HG02798 (cell line): ENCODE data around the gene TMEM179.

Source experiments
- ATAC-seq: cut with Tn5 transposase; IDR thresholded peaks from one replicate; pipeline ENCODE4 v1.9.1; 2021; ENCODE audit warnings: mild to moderate bottlenecking; ENCODE audit not compliant: unreplicated experiment, poor library complexity

The TMEM179 gene

GRCh38 chr14:104573930-104574329 is 30.6 kb downstream of the TMEM179 start:
- ATAC-seq: no peak

DNA sequence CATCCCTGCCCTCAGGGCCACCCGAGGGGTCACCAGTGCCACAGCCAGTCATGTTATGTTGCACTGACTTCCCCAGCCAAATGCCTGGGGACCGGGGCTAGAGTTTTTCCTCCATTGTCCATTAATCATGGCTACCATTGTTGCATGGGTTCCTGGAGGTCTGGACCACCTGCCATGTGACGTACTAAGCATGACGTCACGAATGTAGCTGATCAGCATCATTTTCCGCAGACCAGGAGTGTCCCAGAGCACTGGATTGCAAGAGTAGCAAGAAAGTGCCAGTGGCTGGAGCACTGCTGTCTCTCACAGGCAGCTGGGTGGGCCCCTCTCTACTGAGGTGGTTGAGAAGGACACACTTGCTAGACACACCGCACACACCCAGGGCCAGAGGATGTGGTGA is 31.9 kb downstream of the TMEM179 start:
- no peak for ATAC-seq

DNA sequence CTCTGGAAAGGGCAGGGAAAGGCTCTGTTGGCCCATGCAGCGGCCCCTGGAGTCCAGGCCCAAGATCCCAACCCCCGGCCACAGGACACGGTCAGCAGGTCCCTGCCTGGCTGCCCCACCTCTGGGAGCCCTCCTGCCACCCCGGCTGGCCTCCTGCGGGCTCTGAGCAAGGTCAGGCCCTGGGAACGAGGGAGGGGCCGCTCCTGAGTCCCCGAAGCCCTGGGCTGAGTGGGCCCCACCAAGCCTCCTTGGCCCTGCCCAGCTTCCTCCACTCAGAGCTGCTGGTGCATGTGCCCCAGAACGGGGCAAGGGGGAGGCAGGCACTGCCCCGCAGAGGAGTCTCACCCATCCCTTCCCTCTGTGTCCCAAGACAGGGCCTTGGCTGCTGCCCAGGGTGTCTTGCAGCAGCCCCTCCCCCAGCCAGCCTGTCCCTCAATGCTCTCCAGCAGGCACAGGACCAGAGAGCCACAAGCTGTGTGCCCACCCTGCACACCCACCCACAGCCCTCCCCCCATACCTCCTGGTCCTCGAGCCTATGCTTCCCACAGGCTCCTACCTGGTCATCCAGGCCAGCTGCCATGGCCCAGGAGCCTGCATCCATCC is 32.4 kb downstream of the TMEM179 start:
- ATAC-seq: no peak

GRCh38 chr14:104571246-104571645 is 33.3 kb downstream of the TMEM179 start:
- ATAC-seq: no peak

DNA sequence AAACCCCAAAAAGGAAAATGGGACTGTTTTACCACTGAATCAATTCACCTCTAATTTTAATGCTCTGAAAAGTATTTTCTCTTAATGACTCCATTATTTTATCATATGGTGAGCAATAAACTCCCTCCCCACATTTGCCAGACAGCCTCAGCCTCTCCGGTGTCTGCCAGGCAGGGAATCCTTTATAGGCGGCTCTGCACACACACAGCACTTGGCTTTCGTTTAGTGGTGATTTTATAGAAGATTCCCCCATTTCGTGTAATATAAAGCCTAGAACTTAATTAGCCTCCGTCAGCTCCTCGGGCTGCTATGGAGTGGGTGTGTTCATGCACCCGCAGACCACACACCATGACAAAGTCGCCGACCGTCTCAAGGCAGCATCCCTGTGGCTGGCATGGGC is 35.1 kb downstream of the TMEM179 start:
- no peak for ATAC-seq

DNA sequence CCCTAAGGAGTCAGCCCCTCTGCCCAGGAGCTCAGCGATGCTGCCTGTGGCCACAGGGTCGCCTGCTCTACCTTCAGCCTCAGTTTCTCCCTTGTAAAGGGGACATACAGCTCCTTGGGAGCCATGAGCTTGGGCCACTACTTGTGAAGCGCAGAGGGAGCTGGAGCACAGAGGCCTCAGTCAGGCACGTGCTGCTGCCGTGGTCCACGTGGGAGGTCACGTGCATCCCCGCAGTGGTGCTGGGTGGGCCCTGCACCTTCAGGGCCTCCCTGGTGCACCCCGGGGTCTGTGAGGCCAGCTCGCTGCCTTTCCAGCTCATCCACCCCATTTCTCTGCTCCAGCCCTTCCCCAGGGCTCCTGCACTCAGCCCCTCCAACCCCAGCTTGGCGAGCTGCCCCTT is 36.0 kb downstream of the TMEM179 start:
- ATAC-seq: no peak

DNA sequence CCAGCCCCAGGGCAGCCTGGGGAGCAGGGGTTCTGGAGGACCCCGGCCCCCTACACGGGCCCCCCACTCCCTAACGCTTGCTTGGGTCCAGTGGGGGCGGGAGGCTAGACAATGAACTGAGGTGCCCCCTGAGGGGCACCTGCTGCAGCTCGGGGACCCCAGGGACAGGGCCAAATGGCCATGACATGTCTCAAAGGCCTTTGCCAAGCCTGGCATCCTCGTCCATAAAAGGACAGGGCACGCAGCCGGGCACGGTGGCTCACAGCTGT is 36.7 kb downstream of the TMEM179 start:
- ATAC-seq: no peak

GRCh38 chr14:104567141-104567956 is 37.2 kb downstream of the TMEM179 start:
- no peak for ATAC-seq

- no peak for ATAC-seq
Observed at GRCh38 chr14:104564744-104565679, 39.6 kb downstream of the TMEM179 start.

GRCh38 chr14:104563742-104564615 is 40.6 kb downstream of the TMEM179 start:
- ATAC-seq: no peak

GRCh38 chr14:104563191-104563741 is 41.3 kb downstream of the TMEM179 start:
- no peak for ATAC-seq

DNA sequence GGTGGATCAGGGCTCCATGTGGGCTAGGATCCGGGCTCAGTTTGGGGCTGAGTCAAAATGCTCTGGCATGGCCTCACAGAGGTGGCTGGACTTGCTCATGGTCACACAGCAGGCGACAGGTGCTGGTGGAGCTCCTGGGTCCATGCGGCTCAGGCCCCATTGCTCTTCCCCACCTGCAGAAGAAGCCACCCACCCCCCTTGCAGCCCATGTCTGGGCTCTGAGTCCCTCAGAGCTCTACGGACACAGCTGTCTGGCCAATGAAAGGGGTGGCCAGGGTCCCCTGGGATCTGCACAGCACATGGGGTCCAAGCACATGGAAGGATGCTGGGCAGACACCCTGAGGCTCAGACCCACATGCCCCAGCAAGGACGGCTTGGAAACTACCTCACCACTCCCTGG is 42.0 kb downstream of the TMEM179 start:
- no peak for ATAC-seq

GRCh38 chr14:104561632-104562495 is 42.7 kb downstream of the TMEM179 start:
- ATAC-seq: no peak

- ATAC-seq: no peak
Observed at GRCh38 chr14:104561124-104561557, 43.4 kb downstream of the TMEM179 start.

DNA sequence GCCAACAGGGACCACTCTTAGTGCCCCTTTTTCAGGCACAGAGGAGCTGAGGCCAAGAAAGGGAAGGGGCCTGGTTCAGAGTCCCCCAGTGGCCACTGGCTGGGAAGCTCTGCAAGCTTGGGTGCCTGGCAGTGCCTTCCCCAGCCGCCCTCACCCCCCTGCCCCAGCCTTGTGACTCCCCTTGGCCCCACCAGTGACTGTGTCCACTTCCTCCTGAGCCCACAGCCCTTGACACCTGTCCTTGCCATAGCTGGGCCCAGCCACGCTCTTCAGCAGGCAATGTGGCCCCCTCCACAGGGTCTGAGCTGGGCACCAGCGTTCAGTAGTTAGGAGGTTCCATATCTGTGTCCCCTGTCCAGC is 44.0 kb downstream of the TMEM179 start:
- ATAC-seq: no peak

DNA sequence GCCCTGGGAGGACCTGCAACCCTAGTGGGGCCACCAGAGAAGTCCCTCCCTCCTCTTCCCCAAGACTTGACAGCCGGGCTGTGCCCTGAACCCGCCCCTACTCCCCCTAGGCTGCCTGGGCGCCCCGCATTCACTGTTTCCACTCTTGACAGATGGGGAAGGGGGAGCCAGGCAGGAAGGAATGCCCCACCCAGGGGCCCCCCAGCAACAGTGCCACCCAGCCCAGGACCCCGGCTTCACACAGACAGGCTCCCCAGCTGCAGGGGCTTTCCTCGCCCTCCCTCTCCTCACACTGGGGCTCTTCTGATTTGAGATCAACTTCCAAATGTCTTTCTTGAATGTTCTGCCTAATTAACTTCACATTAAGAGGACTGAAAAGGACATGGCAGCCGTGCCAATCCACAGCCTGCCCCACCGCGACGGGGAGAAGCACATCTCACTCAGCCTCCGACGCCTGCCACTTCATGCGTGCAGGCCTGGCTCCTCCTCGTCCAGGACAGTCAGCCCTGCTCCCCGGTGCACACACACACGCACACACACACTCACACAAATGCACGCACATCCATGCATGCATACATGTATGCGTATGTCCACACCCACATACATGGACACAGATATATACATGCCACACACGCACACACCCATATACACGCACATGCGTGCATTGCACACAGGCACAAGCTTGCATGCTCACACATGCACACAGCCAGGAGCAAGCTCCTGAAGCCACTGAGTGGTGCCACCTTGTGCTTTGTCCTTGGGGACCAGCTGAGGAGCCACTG is 44.6 kb downstream of the TMEM179 start:
- no peak for ATAC-seq

DNA sequence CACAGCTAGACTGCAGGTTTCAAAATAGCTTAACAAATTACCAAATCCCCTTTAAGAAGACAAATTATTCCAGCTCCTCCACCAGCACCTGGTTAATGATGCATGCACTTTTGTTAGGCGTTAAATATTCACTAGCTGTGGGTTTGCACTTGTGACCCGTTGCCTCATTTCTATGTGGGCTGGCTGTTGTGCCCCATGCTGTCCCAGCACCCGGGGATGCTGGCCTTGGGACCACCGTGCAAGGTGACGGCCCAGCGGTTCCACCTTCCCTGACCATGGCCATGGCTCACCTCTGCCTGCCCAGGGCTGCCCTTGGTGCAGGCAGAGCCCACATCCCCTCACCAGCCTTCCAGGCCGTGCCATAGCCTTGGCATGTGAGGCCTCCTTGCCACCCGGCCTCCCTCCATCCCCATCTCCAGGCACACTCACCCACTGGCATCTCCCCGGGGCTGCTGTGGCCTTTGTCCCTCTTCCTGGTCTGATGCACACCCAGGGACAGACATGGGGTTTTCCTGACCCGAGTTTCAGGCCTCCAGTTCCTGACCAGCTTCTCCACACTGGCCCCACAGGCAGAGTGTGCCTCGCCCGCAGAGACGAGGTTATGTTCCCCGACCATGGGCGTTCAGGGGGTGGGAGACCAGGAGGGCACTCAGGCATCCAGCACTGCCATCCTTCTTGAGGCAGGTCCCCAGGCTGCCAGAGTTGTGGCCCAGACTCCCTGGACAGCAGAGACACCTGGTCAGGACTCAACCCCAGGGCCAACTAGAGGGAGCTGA is 45.4 kb downstream of the TMEM179 start:
- ATAC-seq: no peak
